Calu3 (cell line): ENCODE data around the gene CDK14. TPM values are rescaled to one million over a fixed set of nuclear protein-coding genes. Genes with fewer than 3 reads are reported as not detected.

Source experiments
- BruUV-seq: library from RNA; stranded (reverse); fragments of 400-500 nt; replicated peaks from 2 replicates; lab custom pipeline; 2021; lab: Mats Ljungman, UMichigan
- CTCF ChIA-PET: fragments of 300-600 bp; sonication (Branson Sonifier 250); formaldehyde crosslinking; loops from one replicate; lab custom pipeline; 2022; ENCODE audit warnings: antibody characterized with exemption; lab: Charles Lee
- DNase-seq: peaks from one replicate; pipeline ENCODE4 v3.0.0; 2022
- H3K27ac Mint-ChIP-seq: one replicate; pipeline ENCODE4 v1.8.0; 2022; ENCODE audit warnings: mixed read lengths; ENCODE audit not compliant: unreplicated experiment
- H3K27me3 Mint-ChIP-seq: one replicate; pipeline ENCODE4 v1.8.0; 2022; ENCODE audit warnings: mixed read lengths; ENCODE audit not compliant: unreplicated experiment
- H3K36me3 Mint-ChIP-seq: one replicate; pipeline ENCODE4 v1.8.0; 2022; ENCODE audit warnings: mild to moderate bottlenecking, moderate library complexity, mixed read lengths; ENCODE audit not compliant: insufficient read depth, unreplicated experiment
- H3K4me1 Mint-ChIP-seq: one replicate; pipeline ENCODE4 v1.8.0; 2022; ENCODE audit warnings: mild to moderate bottlenecking, low read depth, mixed read lengths; ENCODE audit not compliant: unreplicated experiment
- H3K4me3 Mint-ChIP-seq: one replicate; pipeline ENCODE4 v1.8.0; 2022; ENCODE audit warnings: mild to moderate bottlenecking, low read depth, moderate library complexity, mixed read lengths; ENCODE audit not compliant: unreplicated experiment
- H3K9me3 Mint-ChIP-seq: one replicate; pipeline ENCODE4 v1.8.0; 2022; ENCODE audit warnings: low read depth, mixed read lengths; ENCODE audit not compliant: unreplicated experiment
- intact Hi-C: fragments of 100-400 bp; cut with micrococcal nuclease; formaldehyde crosslinking; loops from one replicate; pipeline ENCODE4 v1.10.0; 2022; ENCODE audit not compliant: unreplicated experiment
- total RNA-seq: library from RNA; stranded (reverse); gene quantifications from 2 replicates; pipeline ENCODE4 v1.2.3, GENCODE V29; 2022
- TF ChIP-seq, protein P1 (sequence below): fragments of 200-600 bp; IDR thresholded peaks from one replicate; pipeline ENCODE4 v1.8.0; 2022; ENCODE audit warnings: antibody characterized with exemption; ENCODE audit not compliant: unreplicated experiment

Gene CDK14
- total RNA-seq, 1 experiment from 2014 or later, result 29.4 TPM

- Mint-ChIP-seq H3K9me3 (no peaks in the 10 kb centered on the region), H3K27me3 (no peaks in the 10 kb centered on the region), H3K4me1 (peaks cover 6% of the 10 kb centered on the region), H3K36me3 (no peaks in the 10 kb centered on the region), H3K27ac (no peak overlapping the region), H3K4me3 (no peak overlapping the region)
- intact Hi-C loops, result no loop called here
- CTCF ChIA-PET, result no interaction called here
- BruUV-seq, result no TSS peak
- TF ChIP-seq, protein P1, sequence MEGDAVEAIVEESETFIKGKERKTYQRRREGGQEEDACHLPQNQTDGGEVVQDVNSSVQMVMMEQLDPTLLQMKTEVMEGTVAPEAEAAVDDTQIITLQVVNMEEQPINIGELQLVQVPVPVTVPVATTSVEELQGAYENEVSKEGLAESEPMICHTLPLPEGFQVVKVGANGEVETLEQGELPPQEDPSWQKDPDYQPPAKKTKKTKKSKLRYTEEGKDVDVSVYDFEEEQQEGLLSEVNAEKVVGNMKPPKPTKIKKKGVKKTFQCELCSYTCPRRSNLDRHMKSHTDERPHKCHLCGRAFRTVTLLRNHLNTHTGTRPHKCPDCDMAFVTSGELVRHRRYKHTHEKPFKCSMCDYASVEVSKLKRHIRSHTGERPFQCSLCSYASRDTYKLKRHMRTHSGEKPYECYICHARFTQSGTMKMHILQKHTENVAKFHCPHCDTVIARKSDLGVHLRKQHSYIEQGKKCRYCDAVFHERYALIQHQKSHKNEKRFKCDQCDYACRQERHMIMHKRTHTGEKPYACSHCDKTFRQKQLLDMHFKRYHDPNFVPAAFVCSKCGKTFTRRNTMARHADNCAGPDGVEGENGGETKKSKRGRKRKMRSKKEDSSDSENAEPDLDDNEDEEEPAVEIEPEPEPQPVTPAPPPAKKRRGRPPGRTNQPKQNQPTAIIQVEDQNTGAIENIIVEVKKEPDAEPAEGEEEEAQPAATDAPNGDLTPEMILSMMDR, result no peak
- no peak for DNase-seq
Measured at GRCh38 chr7:91126762-91127161, 530.6 kb downstream of the CDK14 start.

DNA sequence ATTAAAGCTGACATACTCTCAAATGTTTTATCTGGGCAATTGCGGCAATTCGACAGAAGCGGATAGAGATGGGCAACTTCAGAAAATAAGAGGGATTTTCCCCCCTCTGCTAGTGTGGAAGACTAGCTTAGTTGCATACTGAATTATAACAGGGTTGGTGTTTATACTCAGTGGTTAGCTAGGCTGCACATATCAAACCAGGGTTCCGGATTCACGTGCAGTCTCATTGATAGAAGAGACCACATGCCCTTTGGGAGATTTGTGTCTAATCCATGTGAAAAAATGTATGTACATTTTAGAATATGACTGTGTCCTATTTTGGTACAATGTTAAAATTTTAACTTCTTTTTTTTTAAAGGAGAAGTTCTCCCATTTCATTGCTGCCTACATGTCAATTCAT lies 531.2 kb downstream of the CDK14 start:
- TF ChIP-seq, protein P1, result no peak
- H3K4me1 Mint-ChIP-seq, result peaks cover 6% of the 10 kb centered on the region
- H3K36me3 Mint-ChIP-seq, result no peaks in the 10 kb centered on the region
- H3K4me3 Mint-ChIP-seq, result no peak overlapping the region
- BruUV-seq, result no TSS peak
- no peak overlapping the region for H3K27ac Mint-ChIP-seq
- H3K9me3 Mint-ChIP-seq, result no peaks in the 10 kb centered on the region
- no peak for DNase-seq
- H3K27me3 Mint-ChIP-seq, result no peaks in the 10 kb centered on the region
- CTCF ChIA-PET, result no interaction called here
- intact Hi-C loops, result no loop called here

GRCh38 chr7:91127959-91128358 lies 531.8 kb downstream of the CDK14 start:
- intact Hi-C loops, result no loop called here
- peaks cover 6% of the 10 kb centered on the region for H3K4me1 Mint-ChIP-seq
- no peak overlapping the region for H3K27ac Mint-ChIP-seq
- no peaks in the 10 kb centered on the region for H3K9me3 Mint-ChIP-seq
- BruUV-seq, result no TSS peak
- TF ChIP-seq, protein P1, result no peak
- DNase-seq, result no peak
- H3K36me3 Mint-ChIP-seq, result no peaks in the 10 kb centered on the region
- no peak overlapping the region for H3K4me3 Mint-ChIP-seq
- CTCF ChIA-PET, result no interaction called here
- no peaks in the 10 kb centered on the region for H3K27me3 Mint-ChIP-seq

DNA sequence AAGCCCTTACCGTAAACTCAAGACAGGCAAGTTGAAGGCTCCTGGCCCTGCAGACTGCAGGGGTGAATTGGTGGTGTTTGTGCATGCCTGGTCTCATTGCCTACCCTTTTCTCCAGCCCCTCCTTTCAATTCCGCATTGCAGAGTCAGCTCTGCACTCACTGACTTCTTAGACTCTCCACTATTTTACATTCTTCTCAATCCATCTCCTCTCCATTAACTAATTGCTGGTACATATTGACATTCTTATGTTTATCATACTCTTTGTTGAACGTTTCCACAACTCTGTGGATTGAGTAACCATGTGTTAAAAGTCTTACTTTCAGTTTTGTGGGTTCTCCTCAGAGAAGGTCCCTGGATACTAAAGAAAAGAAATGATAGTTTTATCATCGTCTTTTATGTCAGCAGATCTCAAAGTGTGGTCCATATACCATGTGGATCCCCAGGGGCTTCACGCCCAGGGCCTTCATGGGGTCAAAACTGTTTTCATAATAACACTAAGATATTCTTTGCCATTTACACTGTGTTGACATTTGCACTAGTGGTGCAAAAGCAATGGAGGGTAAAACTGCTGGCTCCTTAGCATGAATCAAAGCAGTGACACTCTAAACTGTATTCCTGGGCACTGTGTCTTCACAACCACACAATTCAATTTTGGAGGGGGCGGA lies 532.7 kb downstream of the CDK14 start:
- TF ChIP-seq, protein P1, result no peak
- no peak overlapping the region for H3K27ac Mint-ChIP-seq
- CTCF ChIA-PET, result no interaction called here
- H3K27me3 Mint-ChIP-seq, result no peaks in the 10 kb centered on the region
- no peak overlapping the region for H3K4me3 Mint-ChIP-seq
- no peaks in the 10 kb centered on the region for H3K36me3 Mint-ChIP-seq
- H3K4me1 Mint-ChIP-seq, result peaks cover 6% of the 10 kb centered on the region
- no peaks in the 10 kb centered on the region for H3K9me3 Mint-ChIP-seq
- BruUV-seq, result no TSS peak
- intact Hi-C loops, result no loop called here
- no peak for DNase-seq
